ENCODE measurements around the gene STK31.

DNA sequence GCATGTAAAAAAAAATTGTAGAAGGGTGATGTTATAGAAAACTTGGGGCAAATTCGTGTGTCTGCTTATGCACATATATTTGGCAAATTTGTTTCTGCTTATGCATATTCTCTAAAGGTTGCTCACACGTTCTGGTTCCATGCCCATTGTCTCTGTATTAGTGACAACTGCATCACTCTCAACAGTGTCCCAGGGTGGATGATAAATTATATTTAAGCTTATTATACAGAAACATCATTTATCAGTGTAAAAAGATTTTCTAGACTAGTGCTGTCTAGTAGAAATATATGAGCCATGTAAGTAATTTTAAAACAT is 4.1 kb downstream of the STK31 start:
- TF ChIP-seq, protein P1, sequence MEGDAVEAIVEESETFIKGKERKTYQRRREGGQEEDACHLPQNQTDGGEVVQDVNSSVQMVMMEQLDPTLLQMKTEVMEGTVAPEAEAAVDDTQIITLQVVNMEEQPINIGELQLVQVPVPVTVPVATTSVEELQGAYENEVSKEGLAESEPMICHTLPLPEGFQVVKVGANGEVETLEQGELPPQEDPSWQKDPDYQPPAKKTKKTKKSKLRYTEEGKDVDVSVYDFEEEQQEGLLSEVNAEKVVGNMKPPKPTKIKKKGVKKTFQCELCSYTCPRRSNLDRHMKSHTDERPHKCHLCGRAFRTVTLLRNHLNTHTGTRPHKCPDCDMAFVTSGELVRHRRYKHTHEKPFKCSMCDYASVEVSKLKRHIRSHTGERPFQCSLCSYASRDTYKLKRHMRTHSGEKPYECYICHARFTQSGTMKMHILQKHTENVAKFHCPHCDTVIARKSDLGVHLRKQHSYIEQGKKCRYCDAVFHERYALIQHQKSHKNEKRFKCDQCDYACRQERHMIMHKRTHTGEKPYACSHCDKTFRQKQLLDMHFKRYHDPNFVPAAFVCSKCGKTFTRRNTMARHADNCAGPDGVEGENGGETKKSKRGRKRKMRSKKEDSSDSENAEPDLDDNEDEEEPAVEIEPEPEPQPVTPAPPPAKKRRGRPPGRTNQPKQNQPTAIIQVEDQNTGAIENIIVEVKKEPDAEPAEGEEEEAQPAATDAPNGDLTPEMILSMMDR (IDR thresholded peaks at IDR 0.05 in 4 of 5, conservative IDR thresholded peaks at IDR 0.05 in 1 of 5), result no peak
- TF ChIP-seq POLR2A (IDR thresholded peaks at IDR 0.05), result no peak

All from gastrocnemius medialis (tissue), 4 donors.